Measurements from ENCODE around the gene ATG10. TPM values are rescaled to one million over a fixed set of nuclear protein-coding genes. Genes with fewer than 3 reads are reported as not detected.

The ATG10 gene
- total RNA-seq, 5 donors from 2014 or later (not counting 1 experiment from before 2014, with no cell fraction given), result 3.9 to 7.8 (median 6.6) TPM

DNA sequence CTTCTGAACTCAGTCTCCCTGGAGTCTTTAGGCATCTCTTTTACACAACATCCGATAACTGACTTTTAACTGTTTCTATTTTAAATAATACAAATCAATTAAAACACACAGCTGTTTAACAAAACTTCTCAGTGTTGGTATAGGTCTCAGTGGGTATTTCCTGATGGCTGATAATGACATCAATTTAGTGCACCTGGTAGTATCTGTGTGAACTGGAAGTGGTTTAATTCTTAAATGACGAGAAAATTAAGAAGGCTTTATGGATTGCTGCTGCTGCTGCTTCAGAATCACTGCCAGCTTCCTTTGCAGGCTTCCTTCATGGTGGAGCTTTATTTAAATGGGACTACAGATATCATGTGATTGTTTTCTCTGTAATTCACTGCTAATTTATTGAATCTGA lies 214.0 kb downstream of the ATG10 start:
- Histone ChIP-seq H3K9me3 (no peaks in the 10 kb centered on the region), H3K27me3 (replicated peaks in 1 of 2; ENCODE audit: control insufficient read depth in 2 of 2, extremely low read depth in 1 of 2, insufficient read depth in 2 of 2, low read length in 1 of 2) (no peaks in the 10 kb centered on the region), H3K36me3 (ENCODE audit: control insufficient read depth in 2 of 2, extremely low read depth in 1 of 2, insufficient read depth in 1 of 2, low read length in 1 of 2) (no peaks in the 10 kb centered on the region), H3K27ac (ENCODE audit: low read length) (no peak overlapping the region), H3K4me3 (ENCODE audit: control insufficient read depth in 1 of 2, extremely low read depth in 1 of 2, low read length in 1 of 2) (no peak overlapping the region), H3K4me1 (ENCODE audit: control insufficient read depth in 1 of 2, extremely low read depth in 1 of 2, insufficient read depth in 2 of 2, low read length in 2 of 2) (no peaks in the 10 kb centered on the region)
- WGBS (ENCODE audit: insufficient coverage), result no CpG with 5 or more reads among the region's 2 CpGs
- peaks cover 29% of the 10 kb centered on the region for H3K36me3 Mint-ChIP-seq
- no peaks in the 10 kb centered on the region for H3K27me3 Mint-ChIP-seq
- ATAC-seq (replicated peaks in 1 of 4) (no peak), DNase-seq (no peak)
- ChIA-PET POLR2A (interaction anchor here in 1 of 2 donors (0.7 kb wide), 1 partner anchor 122 kb away, joined by 3 read pairs; no protein-coding TSS in a partner anchor), CTCF (interaction anchor here in 1 of 2 donors (0.7 to 1.1 kb wide), 3 partner anchors 9 to 40 kb away, joined by 4 to 6 read pairs (median 4); no protein-coding TSS in a partner anchor)
- H3K27ac Mint-ChIP-seq, result no peak overlapping the region
- H3K4me1 Mint-ChIP-seq, result no peaks in the 10 kb centered on the region
- H3K9me3 Mint-ChIP-seq, result no peaks in the 10 kb centered on the region
- H3K4me3 Mint-ChIP-seq, result no peak overlapping the region

DNA sequence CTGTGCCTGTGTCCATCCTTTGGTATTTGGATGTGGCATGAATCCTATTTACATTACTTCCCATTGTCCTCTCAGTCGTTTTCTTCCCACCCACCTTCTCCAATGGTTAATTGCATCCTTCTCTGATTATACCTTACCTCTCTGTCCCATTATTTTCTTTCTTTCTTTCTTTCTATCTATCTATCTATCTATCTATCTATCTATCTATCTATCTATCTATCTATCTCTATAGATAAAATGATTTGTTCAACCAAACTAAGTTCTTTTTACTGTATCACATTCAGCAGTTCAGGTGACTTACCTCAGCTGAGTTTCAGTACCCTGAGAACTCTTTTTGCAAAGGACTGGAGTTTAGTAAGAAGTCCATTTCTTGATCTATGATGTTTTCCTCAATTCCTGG lies 225.7 kb downstream of the ATG10 start:
- Histone ChIP-seq H3K4me3 (ENCODE audit: control insufficient read depth in 1 of 2, extremely low read depth in 1 of 2, low read length in 1 of 2) (no peak overlapping the region), H3K9me3 (no peaks in the 10 kb centered on the region), H3K27me3 (replicated peaks in 1 of 2; ENCODE audit: control insufficient read depth in 2 of 2, extremely low read depth in 1 of 2, insufficient read depth in 2 of 2, low read length in 1 of 2) (no peaks in the 10 kb centered on the region), H3K4me1 (ENCODE audit: control insufficient read depth in 1 of 2, extremely low read depth in 1 of 2, insufficient read depth in 2 of 2, low read length in 2 of 2) (no peaks in the 10 kb centered on the region), H3K36me3 (ENCODE audit: control insufficient read depth in 2 of 2, extremely low read depth in 1 of 2, insufficient read depth in 1 of 2, low read length in 1 of 2) (no peaks in the 10 kb centered on the region), H3K27ac (ENCODE audit: low read length) (no peak overlapping the region)
- CTCF ChIA-PET, result no interaction called here
- WGBS (ENCODE audit: insufficient coverage), result no CpG with 5 or more reads among the region's 1 CpG
- no peaks in the 10 kb centered on the region for H3K4me1 Mint-ChIP-seq
- no peak overlapping the region for H3K27ac Mint-ChIP-seq
- POLR2A ChIA-PET, result no interaction called here
- peaks cover 11% of the 10 kb centered on the region for H3K36me3 Mint-ChIP-seq
- no peaks in the 10 kb centered on the region for H3K27me3 Mint-ChIP-seq
- ATAC-seq (replicated peaks in 1 of 4) (no peak), DNase-seq (no peak)
- no peaks in the 10 kb centered on the region for H3K9me3 Mint-ChIP-seq
- no peak overlapping the region for H3K4me3 Mint-ChIP-seq

DNA sequence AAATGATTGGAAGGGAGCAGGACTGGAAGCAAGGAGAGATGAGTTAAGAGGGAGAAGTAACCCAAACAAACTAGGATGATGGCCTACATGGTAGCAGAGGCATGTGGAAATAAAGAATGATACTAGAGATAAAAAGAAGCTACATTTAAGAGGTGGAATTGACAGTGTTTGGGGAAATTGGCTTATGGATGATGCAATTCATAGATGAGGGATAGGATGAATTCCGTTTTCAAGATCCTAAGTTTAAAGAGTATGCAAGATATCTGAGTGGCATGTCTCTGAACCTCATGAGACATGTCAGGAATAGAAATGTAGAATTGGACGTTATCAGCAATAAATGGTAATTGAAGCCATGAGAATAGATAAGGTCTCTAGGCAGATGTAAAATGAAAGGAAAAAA lies 232.7 kb downstream of the ATG10 start:
- DNase-seq (no peak), ATAC-seq (replicated peaks in 1 of 4) (no peak)
- no peaks in the 10 kb centered on the region for H3K4me1 Mint-ChIP-seq
- H3K9me3 ChIP-seq, result no peaks in the 10 kb centered on the region
- H3K27ac ChIP-seq (ENCODE audit: low read length), result no peak overlapping the region
- H3K4me3 ChIP-seq (ENCODE audit: control insufficient read depth in 1 of 2, extremely low read depth in 1 of 2, low read length in 1 of 2), result no peak overlapping the region
- no peaks in the 10 kb centered on the region for H3K27me3 Mint-ChIP-seq
- ChIA-PET POLR2A (no interaction called here), CTCF (interaction anchor here in 1 of 2 donors (1.1 kb wide), 1 partner anchor 11 kb away, joined by 5 read pairs; no protein-coding TSS in a partner anchor)
- 85% methylated on average over 1 of the region's 2 CpGs for WGBS (ENCODE audit: insufficient coverage)
- H3K36me3 Mint-ChIP-seq, result peaks cover 6% of the 10 kb centered on the region
- no peak overlapping the region for H3K27ac Mint-ChIP-seq
- no peak overlapping the region for H3K4me3 Mint-ChIP-seq
- no peaks in the 10 kb centered on the region for H3K9me3 Mint-ChIP-seq
- no peaks in the 10 kb centered on the region for H3K27me3 ChIP-seq (replicated peaks in 1 of 2; ENCODE audit: control insufficient read depth in 2 of 2, extremely low read depth in 1 of 2, insufficient read depth in 2 of 2, low read length in 1 of 2)
- no peaks in the 10 kb centered on the region for H3K36me3 ChIP-seq (ENCODE audit: control insufficient read depth in 2 of 2, extremely low read depth in 1 of 2, insufficient read depth in 1 of 2, low read length in 1 of 2)
- H3K4me1 ChIP-seq (ENCODE audit: control insufficient read depth in 1 of 2, extremely low read depth in 1 of 2, insufficient read depth in 2 of 2, low read length in 2 of 2), result no peaks in the 10 kb centered on the region

GRCh38 chr5:82205005-82205404 lies 233.2 kb downstream of the ATG10 start:
- no peaks in the 10 kb centered on the region for H3K27me3 Mint-ChIP-seq
- no peaks in the 10 kb centered on the region for H3K4me1 Mint-ChIP-seq
- no peaks in the 10 kb centered on the region for H3K27me3 ChIP-seq (replicated peaks in 1 of 2; ENCODE audit: control insufficient read depth in 2 of 2, extremely low read depth in 1 of 2, insufficient read depth in 2 of 2, low read length in 1 of 2)
- ATAC-seq (replicated peaks in 1 of 4) (no peak), DNase-seq (no peak)
- H3K27ac ChIP-seq (ENCODE audit: low read length), result no peak overlapping the region
- no peak overlapping the region for H3K4me3 ChIP-seq (ENCODE audit: control insufficient read depth in 1 of 2, extremely low read depth in 1 of 2, low read length in 1 of 2)
- H3K27ac Mint-ChIP-seq, result no peak overlapping the region
- no peaks in the 10 kb centered on the region for H3K36me3 ChIP-seq (ENCODE audit: control insufficient read depth in 2 of 2, extremely low read depth in 1 of 2, insufficient read depth in 1 of 2, low read length in 1 of 2)
- H3K4me3 Mint-ChIP-seq, result no peak overlapping the region
- CTCF ChIA-PET, result interaction anchor here in 1 of 2 donors (1.1 kb wide), 1 partner anchor 11 kb away, joined by 5 read pairs; no protein-coding TSS in a partner anchor
- H3K36me3 Mint-ChIP-seq, result peaks cover 3% of the 10 kb centered on the region
- POLR2A ChIA-PET, result no interaction called here
- H3K9me3 ChIP-seq, result no peaks in the 10 kb centered on the region
- H3K9me3 Mint-ChIP-seq, result no peaks in the 10 kb centered on the region
- H3K4me1 ChIP-seq (ENCODE audit: control insufficient read depth in 1 of 2, extremely low read depth in 1 of 2, insufficient read depth in 2 of 2, low read length in 2 of 2), result no peaks in the 10 kb centered on the region
- 92% methylated on average over 2 of the region's 2 CpGs for WGBS (ENCODE audit: insufficient coverage)

DNA sequence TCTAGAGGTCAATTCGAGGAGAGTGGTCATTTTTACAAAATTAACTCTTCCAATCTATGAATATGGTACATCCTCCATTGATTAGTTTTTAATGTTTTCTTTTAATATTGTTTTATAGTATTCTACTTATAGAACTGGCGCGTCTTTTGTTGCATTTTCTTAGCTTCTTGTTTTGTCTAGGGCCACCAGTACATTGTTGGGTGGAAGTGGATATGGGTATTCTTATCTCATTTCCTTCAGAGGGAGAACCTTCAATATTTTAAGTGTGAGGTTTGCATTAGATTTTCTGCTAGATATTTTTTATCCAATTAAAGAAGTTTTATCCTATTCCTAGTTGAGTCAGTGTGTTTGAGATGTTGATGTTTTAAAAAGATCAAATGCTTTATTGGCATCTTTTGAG lies 236.5 kb downstream of the ATG10 start:
- ChIA-PET POLR2A (interaction anchor here in 1 of 2 donors (0.6 kb wide), 1 partner anchor 88 kb away, joined by 3 read pairs; no protein-coding TSS in a partner anchor), CTCF (no interaction called here)
- Mint-ChIP-seq H3K4me1 (no peaks in the 10 kb centered on the region), H3K4me3 (no peak overlapping the region), H3K36me3 (peaks cover 5% of the 10 kb centered on the region), H3K27me3 (no peaks in the 10 kb centered on the region), H3K9me3 (no peaks in the 10 kb centered on the region), H3K27ac (no peak overlapping the region)
- ATAC-seq (replicated peaks in 1 of 4), result no peak
- Histone ChIP-seq H3K27me3 (replicated peaks in 1 of 2; ENCODE audit: control insufficient read depth in 2 of 2, extremely low read depth in 1 of 2, insufficient read depth in 2 of 2, low read length in 1 of 2) (no peaks in the 10 kb centered on the region), H3K27ac (ENCODE audit: low read length) (no peak overlapping the region), H3K4me3 (ENCODE audit: control insufficient read depth in 1 of 2, extremely low read depth in 1 of 2, low read length in 1 of 2) (no peak overlapping the region), H3K4me1 (ENCODE audit: control insufficient read depth in 1 of 2, extremely low read depth in 1 of 2, insufficient read depth in 2 of 2, low read length in 2 of 2) (no peaks in the 10 kb centered on the region), H3K9me3 (no peaks in the 10 kb centered on the region), H3K36me3 (ENCODE audit: control insufficient read depth in 2 of 2, extremely low read depth in 1 of 2, insufficient read depth in 1 of 2, low read length in 1 of 2) (no peaks in the 10 kb centered on the region)
- WGBS (ENCODE audit: insufficient coverage), result no CpG with 5 or more reads among the region's 3 CpGs
- DNase-seq, result no peak

- ChIA-PET CTCF (interaction anchor here in 1 of 2 donors (1.2 kb wide), 1 partner anchor 47 kb away, joined by 4 read pairs; no protein-coding TSS in a partner anchor), POLR2A (no interaction called here)
- Histone ChIP-seq H3K9me3 (no peaks in the 10 kb centered on the region), H3K4me1 (ENCODE audit: control insufficient read depth in 1 of 2, extremely low read depth in 1 of 2, insufficient read depth in 2 of 2, low read length in 2 of 2) (no peaks in the 10 kb centered on the region), H3K27ac (ENCODE audit: low read length) (no peak overlapping the region), H3K27me3 (replicated peaks in 1 of 2; ENCODE audit: control insufficient read depth in 2 of 2, extremely low read depth in 1 of 2, insufficient read depth in 2 of 2, low read length in 1 of 2) (no peaks in the 10 kb centered on the region), H3K4me3 (ENCODE audit: control insufficient read depth in 1 of 2, extremely low read depth in 1 of 2, low read length in 1 of 2) (no peak overlapping the region), H3K36me3 (ENCODE audit: control insufficient read depth in 2 of 2, extremely low read depth in 1 of 2, insufficient read depth in 1 of 2, low read length in 1 of 2) (no peaks in the 10 kb centered on the region)
- WGBS (ENCODE audit: insufficient coverage), result no CpG with 5 or more reads among the region's 1 CpG
- no peak overlapping the region for H3K27ac Mint-ChIP-seq
- H3K4me3 Mint-ChIP-seq, result no peak overlapping the region
- DNase-seq, result no peak
- ATAC-seq (replicated peaks in 1 of 4), result no peak
- H3K36me3 Mint-ChIP-seq, result peaks cover 8% of the 10 kb centered on the region
- H3K9me3 Mint-ChIP-seq, result no peaks in the 10 kb centered on the region
- no peaks in the 10 kb centered on the region for H3K27me3 Mint-ChIP-seq
- no peaks in the 10 kb centered on the region for H3K4me1 Mint-ChIP-seq
Observed at GRCh38 chr5:82211855-82212572, 240.2 kb downstream of the ATG10 start.
